IPS DF 6.9 (cell line): ENCODE data around the gene ZBTB16.

Experiments
- DNase-seq: peaks from one replicate; pipeline ENCODE4 v3.0.0-alpha.2; 2013; ENCODE audit warnings: low read depth, low spot score
- H3K27ac ChIP-seq: one replicate; pipeline ENCODE4 v1.5.1; 2013; ENCODE audit warnings: low read length, control low read depth
- H3K27me3 ChIP-seq: 2 replicates; pipeline ENCODE4 v1.6.1; 2013; ENCODE audit warnings: mild to moderate bottlenecking, low read length; ENCODE audit not compliant: control insufficient read depth, insufficient read depth
- H3K36me3 ChIP-seq: 2 replicates; pipeline ENCODE4 v1.6.1; 2013; ENCODE audit warnings: low read length; ENCODE audit not compliant: control insufficient read depth, insufficient read depth
- H3K4me1 ChIP-seq: 2 replicates; pipeline ENCODE4 v1.6.1; 2013; ENCODE audit warnings: low read length; ENCODE audit not compliant: control insufficient read depth, insufficient read depth
- H3K4me3 ChIP-seq: 2 replicates; pipeline ENCODE4 v1.5.1; 2013; ENCODE audit warnings: mild to moderate bottlenecking, low read length
- H3K9me3 ChIP-seq: 2 replicates; pipeline ENCODE4 v1.6.1; 2013; ENCODE audit warnings: low read length, inconsistent platforms; ENCODE audit not compliant: control insufficient read depth, insufficient read depth
- WGBS: extraction: QIAGEN DNeasy Blood & Tissue Kit; methylation state at CpG from one replicate; pipeline ENCODE4 v1.1.7; 2013; ENCODE audit warnings: mixed read lengths, missing lambda C conversion rate; ENCODE audit not compliant: insufficient read length, insufficient coverage; 5-methylcytosine and 5-hydroxymethylcytosine counted together

The ZBTB16 gene

DNA sequence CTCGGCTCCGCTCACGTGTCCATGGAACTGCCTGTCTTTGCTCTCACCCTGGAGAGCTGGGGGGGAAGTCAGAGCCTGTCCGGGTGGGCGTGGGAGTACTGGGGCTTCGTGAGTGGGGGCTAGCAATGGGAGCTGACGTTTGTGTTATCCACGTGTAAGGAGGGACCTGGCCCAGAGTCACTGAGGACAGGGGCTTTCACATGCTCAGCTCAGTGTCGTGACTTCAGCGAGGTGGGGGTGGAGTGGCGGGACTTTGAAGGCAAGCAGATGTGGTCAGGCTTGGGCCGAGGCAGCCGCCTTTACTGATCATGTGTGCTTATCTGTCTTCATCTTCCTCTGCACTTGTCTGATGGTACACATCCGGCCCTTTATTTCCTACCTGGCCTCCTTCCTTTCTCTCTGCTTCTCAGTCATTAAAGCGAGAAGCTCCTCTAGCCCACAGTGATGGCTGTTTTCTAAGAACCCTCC is 123.6 kb downstream of the ZBTB16 start:
- Histone ChIP-seq H3K27me3 (no peaks in the 10 kb centered on the region), H3K9me3 (no peaks in the 10 kb centered on the region), H3K4me1 (0 out of 2 replicates have a peak, but pooled peaks cover 2% of the 10 kb centered on the region), H3K36me3 (no peaks in the 10 kb centered on the region), H3K4me3 (no peak overlapping the region), H3K27ac (no peak overlapping the region)
- DNase-seq = no peak
- WGBS = no CpG with 5 or more reads among the region's 15 CpGs

DNA sequence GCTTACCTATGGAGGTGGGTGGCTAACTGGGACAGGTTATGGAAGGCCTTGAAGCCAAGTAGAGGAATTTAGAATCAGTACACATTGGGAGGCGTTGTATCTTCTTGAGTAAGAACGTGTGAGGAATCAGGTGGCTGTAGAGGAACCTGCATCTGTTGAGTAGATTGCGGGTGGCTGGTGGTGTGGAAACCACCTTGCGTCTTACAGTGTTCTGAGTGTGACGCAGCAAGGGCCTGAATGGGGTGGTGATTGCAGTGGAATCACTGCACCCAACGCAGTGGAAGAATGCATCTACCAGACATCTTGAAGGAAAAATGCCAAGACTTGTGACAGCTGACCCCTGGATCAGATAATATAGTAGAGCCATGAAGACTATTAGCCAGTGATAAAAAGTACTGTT is 125.9 kb downstream of the ZBTB16 start:
- no peak overlapping the region for H3K4me3 ChIP-seq
- no peaks in the 10 kb centered on the region for H3K27me3 ChIP-seq
- no peaks in the 10 kb centered on the region for H3K4me1 ChIP-seq
- no peak for DNase-seq
- no peaks in the 10 kb centered on the region for H3K36me3 ChIP-seq
- H3K27ac ChIP-seq = no peak overlapping the region
- H3K9me3 ChIP-seq = no peaks in the 10 kb centered on the region
- no CpG with 5 or more reads among the region's 6 CpGs for WGBS

GRCh38 chr11:114187173-114187572 is 127.7 kb downstream of the ZBTB16 start:
- H3K27me3 ChIP-seq = no peaks in the 10 kb centered on the region
- no peak overlapping the region for H3K4me3 ChIP-seq
- H3K4me1 ChIP-seq = no peaks in the 10 kb centered on the region
- DNase-seq = no peak
- no peaks in the 10 kb centered on the region for H3K36me3 ChIP-seq
- no peaks in the 10 kb centered on the region for H3K9me3 ChIP-seq
- no peak overlapping the region for H3K27ac ChIP-seq
- WGBS = no CpG with 5 or more reads among the region's 7 CpGs

- Histone ChIP-seq H3K4me1 (no peaks in the 10 kb centered on the region), H3K9me3 (no peaks in the 10 kb centered on the region), H3K27ac (no peak overlapping the region), H3K4me3 (no peak overlapping the region), H3K27me3 (no peaks in the 10 kb centered on the region), H3K36me3 (no peaks in the 10 kb centered on the region)
- WGBS = no CpG with 5 or more reads among the region's 3 CpGs
- DNase-seq = no peak
These were observed 129.5 kb downstream of the ZBTB16 start for GRCh38 chr11:114188851-114189570.

DNA sequence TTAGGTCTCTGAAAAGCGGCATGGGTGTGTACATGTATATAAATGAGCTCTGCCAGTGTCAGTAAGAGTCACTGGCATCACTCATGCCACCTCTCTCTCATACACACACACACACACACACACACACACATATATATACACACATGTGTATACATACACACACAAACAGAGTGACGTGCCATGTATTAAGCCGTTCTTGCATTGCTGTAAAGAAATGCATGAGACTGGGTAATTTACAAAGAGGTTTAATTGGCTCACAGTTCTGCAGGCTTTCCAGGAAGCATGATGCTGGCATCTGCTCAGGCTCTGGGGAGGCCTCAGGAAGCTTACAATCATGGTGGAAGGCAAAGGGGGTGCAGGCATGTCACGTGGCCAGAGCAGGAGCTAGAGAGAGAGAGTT is 131.1 kb downstream of the ZBTB16 start:
- DNase-seq = no peak
- H3K27ac ChIP-seq = no peak overlapping the region
- WGBS = no CpG with 5 or more reads among the region's 4 CpGs
- no peaks in the 10 kb centered on the region for H3K27me3 ChIP-seq
- H3K36me3 ChIP-seq = no peaks in the 10 kb centered on the region
- no peaks in the 10 kb centered on the region for H3K4me1 ChIP-seq
- no peaks in the 10 kb centered on the region for H3K9me3 ChIP-seq
- H3K4me3 ChIP-seq = no peak overlapping the region

DNA sequence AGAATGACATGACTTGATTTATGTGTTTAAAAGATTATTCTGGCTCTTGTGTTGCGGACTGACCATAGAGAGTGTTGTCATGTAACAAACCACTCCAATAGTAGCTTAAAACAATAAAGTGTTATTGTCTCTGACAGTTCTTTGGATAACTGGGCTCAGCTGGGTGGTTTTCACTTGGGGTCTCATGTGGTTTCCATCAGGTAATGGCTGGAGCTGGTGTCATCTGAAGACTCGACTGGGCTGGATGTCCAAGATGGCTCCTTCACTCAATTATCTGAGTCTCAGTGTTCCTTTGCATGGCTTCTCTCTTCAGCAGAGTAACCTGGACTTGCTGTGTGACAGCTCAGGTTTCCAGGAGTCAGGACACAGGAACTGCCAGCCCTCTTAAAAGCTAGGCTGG is 132.4 kb downstream of the ZBTB16 start:
- H3K4me3 ChIP-seq = no peak overlapping the region
- H3K27ac ChIP-seq = no peak overlapping the region
- H3K27me3 ChIP-seq = no peaks in the 10 kb centered on the region
- H3K4me1 ChIP-seq = no peaks in the 10 kb centered on the region
- no peaks in the 10 kb centered on the region for H3K9me3 ChIP-seq
- no peak for DNase-seq
- no CpG with 5 or more reads among the region's 2 CpGs for WGBS
- no peaks in the 10 kb centered on the region for H3K36me3 ChIP-seq

DNA sequence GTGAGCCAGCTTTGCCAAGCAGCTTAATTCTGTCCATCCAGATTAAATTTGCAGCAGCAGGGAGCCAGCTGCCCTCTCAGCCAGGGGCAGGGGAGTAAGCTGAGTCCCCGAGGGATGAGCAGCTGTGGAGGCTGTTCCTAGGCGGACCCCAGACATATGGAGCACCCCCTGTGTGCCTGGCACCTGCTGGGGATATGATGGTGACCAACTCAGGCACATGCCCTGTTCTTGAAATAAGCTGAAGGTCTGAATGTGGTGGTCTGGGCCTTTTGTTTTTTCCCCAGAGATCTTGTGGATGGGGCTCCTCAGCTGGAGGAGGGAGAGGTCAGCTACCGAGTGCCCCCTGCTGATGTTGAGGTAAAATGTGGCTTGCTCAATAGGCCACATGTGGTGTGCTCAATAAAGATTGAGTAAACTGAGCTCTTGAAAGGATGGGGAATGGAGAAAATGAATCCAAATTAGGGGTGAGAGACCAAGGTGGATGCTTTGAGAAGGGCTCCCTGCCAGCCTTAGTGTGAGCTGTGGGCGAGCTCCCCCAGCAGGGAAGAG is 133.4 kb downstream of the ZBTB16 start:
- Histone ChIP-seq H3K9me3 (no peaks in the 10 kb centered on the region), H3K4me1 (no peaks in the 10 kb centered on the region), H3K27me3 (no peaks in the 10 kb centered on the region), H3K36me3 (no peaks in the 10 kb centered on the region), H3K27ac (no peak overlapping the region), H3K4me3 (no peak overlapping the region)
- DNase-seq = no peak
- WGBS = no CpG with 5 or more reads among the region's 4 CpGs

GRCh38 chr11:114193730-114194679 is 134.5 kb downstream of the ZBTB16 start:
- Histone ChIP-seq H3K27ac (no peak overlapping the region), H3K4me3 (no peak overlapping the region), H3K36me3 (no peaks in the 10 kb centered on the region), H3K9me3 (no peaks in the 10 kb centered on the region), H3K4me1 (no peaks in the 10 kb centered on the region), H3K27me3 (no peaks in the 10 kb centered on the region)
- no CpG with 5 or more reads among the region's 10 CpGs for WGBS
- no peak for DNase-seq

DNA sequence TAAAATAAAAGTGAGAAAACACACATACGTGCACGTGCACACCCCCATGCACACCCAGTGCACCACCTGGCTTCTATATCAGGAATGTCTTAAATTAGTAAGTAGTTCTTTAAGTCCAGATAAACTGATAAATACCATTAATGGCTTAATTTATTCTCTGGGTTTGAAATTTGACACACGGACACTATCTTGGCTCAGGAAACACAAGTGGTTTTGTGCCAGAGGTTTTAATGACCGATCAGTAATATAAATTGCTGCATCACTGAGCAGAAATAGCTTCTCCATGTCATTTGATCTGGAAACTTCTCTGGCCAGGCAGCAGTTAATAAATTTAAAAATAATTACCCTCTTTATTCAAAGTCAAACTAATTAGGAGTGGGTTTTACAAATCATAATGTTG is 135.2 kb downstream of the ZBTB16 start:
- Histone ChIP-seq H3K36me3 (no peaks in the 10 kb centered on the region), H3K27ac (no peak overlapping the region), H3K4me3 (no peak overlapping the region), H3K4me1 (no peaks in the 10 kb centered on the region), H3K9me3 (no peaks in the 10 kb centered on the region), H3K27me3 (no peaks in the 10 kb centered on the region)
- DNase-seq = no peak
- WGBS = no CpG with 5 or more reads among the region's 4 CpGs

- DNase-seq = no peak
- no CpG with 5 or more reads among the region's 4 CpGs for WGBS
- Histone ChIP-seq H3K27ac (no peak overlapping the region), H3K27me3 (no peaks in the 10 kb centered on the region), H3K4me3 (no peak overlapping the region), H3K4me1 (no peaks in the 10 kb centered on the region), H3K36me3 (no peaks in the 10 kb centered on the region), H3K9me3 (no peaks in the 10 kb centered on the region)
These were observed 135.6 kb downstream of the ZBTB16 start for GRCh38 chr11:114195151-114195550.
